ENCODE data around the gene PROZ.

GRCh38 chr13:113129921-113130750 is 28.3 kb upstream of the PROZ start:
- TF ChIP-seq EZH2 (IDR thresholded peaks at IDR 0.05) (no peak), POLR2AphosphoS5 (IDR thresholded peaks at IDR 0.05; ENCODE audit: borderline replicate concordance, low read depth, low read length) (no peak), FOXP2 (optimal IDR thresholded peaks at IDR 0.05; ENCODE audit: control extremely low read depth, extremely low read length, insufficient read depth) (no peak)
